Globus pallidus (tissue), 1 donor: Measurements from ENCODE around the gene NAXE.

Experiments used
- DNase-seq: peaks from one replicate; pipeline ENCODE4 v3.0.0-alpha.2; 2015; ENCODE audit warnings: low spot score

The NAXE gene

DNA sequence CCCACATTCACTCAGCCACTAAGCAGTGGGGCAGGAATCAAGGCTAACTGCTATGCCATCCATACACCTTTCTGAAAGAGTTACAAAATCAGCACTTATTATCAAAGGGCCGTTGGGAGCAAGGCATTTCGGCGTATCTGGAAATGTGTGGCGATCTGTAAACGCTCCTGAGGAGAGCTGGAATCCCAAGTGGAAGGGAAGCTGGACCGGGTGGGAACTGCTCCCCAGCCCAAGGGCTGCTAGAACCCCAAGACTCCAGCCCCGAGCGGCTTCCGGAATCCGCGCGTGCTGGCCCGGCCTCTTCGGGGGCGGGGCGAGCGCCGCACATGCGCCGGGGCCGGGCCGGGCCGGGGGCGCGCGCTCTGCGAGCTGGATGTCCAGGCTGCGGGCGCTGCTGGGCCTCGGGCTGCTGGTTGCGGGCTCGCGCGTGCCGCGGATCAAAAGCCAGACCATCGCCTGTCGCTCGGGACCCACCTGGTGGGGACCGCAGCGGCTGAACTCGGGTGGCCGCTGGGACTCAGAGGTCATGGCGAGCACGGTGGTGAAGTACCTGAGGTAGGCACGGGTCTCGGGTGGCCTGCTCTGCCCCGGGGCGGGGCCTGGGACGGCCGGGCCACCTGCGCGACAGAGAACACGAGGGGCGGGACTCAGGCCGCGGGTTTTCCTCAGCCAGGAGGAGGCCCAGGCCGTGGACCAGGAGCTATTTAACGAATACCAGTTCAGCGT lies at the start of gene NAXE:
Gene NAXE, plus strand, starts transcription at position 345 of the 726 bp plus-strand sequence. Its CDS starts 29 bp downstream, at position 374.
- peak; percentile 77 for DNase-seq

DNA sequence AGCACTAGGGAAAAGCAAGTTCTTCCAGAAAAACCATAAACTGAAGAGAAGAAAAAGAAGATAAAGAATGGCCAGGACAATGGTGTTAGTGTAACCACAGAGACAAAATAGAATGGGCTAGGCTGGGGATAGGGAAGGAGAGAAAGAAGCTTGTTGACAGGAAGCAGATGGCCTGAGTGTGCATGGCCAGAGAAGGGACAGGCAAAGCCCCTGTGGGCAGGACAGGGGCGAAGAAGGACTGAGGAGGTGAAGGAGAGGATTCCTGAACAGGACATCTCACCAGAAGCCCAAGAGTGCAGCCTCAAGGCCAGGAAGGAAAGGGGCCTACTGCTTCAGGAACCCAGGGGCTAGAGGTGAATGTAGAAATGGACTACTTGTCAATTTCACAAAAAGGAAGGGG lies 48.5 kb upstream of the NAXE start:
- DNase-seq = no peak

DNA sequence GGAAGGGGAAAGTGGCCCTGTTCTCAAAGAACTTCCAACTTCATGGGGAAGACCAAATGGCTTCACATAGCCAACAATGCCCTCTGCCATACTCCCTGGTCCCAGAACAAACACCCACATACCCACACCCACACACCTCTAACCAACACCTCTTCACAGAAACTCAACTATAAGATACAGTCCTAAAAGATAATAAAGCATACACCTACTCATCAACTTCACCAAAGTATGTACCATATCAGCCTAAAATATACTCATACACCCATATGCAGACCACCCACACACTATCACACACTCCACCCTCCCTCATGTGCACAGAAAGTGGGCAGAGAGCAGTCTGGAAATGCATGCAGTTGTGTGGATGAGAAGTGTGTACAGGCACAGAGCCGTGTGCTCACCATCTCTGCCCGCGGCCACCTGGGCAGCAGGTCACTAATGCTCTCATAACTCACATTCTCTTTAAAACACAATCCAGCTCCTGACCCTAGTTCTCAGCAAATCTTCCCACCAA lies 46.9 kb upstream of the NAXE start:
- no peak for DNase-seq

DNA sequence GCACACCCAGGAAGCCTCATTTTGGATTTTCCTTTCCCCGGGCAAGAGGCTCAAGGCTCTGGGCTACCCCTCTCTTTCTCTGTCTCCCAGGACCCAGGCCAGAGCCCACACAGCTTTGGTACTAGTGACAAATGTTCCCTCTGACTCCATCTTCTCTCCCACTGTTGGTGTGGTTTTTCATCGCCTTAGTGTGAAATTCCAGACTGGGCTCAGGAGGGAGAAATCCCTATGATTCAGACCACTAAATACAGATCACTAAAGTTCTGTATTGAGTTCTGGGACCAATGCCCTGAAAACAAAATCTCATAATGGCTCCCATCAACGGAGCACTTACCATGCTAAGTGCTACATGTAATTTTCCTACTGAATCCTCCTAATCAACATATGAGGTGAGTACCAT lies 45.3 kb upstream of the NAXE start:
- DNase-seq = no peak

DNA sequence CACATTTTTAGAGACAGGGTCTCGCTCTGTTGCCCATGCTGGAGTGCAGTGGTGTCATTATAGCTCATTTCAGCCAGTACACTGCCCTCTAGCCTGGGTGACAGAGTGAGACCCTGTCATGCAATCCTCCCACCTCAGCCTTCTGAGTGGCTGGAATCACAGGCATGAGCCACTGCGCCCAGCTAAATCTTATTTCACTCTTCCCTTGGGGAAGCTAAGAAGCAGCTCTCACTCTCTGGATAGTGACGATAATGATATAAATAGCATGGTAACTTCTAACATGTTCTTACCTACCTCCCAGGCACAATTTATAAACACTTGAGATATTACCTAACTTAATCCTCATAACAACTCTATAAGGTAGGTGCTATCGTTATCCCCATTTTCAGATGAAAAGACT lies 44.1 kb upstream of the NAXE start:
- DNase-seq = no peak

DNA sequence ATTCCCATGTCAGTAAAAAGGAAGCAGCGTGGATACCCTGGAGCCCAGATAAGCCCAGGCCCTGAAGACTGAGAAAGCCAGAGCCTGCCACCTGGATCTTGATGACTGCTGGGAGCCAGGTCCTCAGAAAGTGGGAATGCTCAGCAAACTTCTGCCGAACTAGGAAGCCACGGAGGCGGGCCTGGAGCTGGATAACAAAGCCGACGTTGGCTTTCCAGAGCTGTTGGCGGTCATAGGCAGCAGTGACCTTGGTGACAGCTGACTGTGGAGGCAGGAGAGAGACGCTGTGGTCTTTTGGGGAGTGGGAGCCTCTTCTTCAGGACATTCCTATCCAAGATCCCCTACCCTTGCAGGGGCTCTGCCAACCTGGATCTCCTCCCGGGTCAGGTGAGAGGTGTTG lies 43.6 kb upstream of the NAXE start:
- no peak for DNase-seq

DNA sequence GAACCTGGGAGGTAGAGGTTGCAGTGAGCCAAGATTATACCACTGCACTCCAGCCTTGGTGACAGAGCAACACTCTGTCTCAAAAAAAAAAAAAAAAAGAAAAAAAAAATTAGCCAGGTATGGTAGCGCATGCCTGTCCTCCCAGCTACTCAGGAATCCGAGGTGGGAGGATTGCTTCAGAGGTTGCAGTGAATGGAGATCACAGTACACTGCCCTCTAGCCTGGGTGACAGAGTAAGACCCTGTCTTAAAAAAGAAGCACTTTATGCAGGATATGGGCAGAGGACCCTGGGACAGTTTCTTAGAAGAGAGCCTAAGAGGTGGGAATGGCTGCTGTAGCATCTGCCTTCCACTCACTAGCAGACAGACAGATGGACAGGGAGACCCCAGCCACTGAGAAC lies 42.2 kb upstream of the NAXE start:
- no peak for DNase-seq

DNA sequence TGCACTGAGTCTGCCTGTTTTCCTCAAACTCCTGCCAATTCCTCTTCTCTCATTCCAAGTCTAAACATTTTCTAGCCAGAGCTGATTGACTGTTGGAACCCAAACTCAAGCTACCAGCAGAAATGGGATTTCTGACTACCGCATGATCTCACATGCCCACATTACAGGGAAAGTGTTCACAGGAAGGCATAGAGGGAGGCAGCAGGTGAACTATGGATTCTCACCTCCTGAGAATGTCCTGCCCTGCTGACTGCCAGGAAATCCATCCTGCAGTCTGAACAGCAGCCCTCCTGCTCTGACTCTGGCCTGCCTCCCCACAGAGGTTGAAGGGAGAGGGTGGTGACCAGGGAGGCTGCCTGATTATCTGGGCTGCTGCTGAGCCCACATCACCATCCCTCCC lies 41.7 kb upstream of the NAXE start:
- DNase-seq = no peak

DNA sequence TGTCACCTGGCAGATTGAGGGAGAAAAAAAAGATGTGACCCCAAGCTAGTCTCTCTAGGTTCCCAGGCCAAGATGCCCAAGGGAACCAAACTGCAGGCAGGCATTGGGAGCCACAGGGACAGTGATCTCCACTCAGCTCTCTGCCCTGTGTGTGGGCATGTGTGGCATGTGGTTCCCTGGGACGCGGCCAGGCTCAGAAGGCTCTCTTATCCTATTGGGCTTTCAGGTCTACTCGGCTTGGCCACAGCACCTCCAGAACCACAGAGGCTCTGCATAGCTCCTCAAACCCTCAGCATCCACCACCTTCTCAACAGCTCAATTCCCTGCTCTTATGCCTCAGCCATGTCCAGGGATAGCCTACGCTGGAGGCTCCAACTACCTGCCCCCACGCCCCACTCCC lies 41.2 kb upstream of the NAXE start:
- DNase-seq = no peak

DNA sequence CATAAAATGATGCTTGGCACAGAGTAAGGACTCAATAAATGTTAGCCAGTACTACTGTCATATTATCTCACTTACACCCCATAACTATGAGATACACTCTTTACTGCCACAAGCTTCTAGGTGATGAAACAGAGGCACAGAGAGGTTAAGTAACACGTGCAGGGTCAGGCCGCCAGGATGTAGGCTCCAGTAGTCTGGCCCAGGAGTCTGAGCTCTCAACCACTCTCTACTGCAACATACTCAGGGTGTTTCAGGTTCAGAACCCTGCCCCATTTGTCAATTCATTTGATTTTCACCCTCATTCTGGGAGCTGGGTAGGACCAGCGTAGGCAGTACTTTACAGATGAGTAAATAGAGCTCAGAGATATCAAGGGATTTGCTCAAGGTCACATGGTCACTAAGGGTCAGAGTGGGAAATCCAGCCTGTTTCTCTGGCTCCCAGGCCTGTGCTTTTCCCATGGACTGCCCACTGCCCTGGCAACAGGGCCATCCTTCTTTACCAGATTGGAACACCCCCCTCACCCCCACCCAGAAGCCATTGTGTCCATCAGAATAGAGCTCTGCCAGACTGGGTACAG lies 40.4 kb upstream of the NAXE start:
- no peak for DNase-seq

DNA sequence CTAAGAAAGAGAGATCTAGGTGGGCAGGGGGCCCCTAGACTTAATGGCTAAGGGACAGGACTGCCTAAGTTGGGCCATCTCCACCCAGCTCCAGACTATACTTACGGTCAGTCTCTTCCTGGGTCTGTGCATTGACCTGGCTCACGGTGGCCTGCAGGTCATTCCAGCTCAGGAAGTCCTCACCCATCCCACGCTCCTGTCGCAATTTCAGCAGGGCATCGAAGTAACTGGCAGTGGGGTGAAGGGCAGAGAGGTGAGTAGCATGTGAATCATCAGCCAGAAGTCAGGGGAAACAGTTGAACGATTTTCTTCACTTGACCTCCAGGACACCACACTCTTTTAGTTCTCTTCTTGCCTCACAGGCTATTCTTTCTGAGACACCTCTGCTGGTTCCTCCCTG lies 39.7 kb upstream of the NAXE start:
- no peak for DNase-seq

DNA sequence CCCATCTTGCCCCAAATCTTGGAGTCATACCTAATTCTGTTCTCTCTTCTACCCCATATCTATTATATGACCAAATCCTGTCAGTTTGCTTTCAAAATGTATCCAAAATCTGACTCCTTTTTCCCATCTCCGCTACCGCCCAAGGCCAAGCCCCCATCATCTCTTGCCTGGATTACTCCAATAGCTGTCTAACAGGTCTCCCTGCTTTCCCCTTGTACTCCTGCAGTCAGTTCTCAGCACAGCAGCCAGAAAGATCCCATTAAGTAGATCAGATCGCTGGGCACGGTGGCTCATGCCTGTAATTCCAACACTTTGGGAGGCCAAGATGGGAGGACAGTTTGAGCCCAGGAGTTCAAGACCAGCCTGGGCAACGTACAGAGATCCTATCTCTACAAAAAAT lies 39.1 kb upstream of the NAXE start:
- no peak for DNase-seq

DNA sequence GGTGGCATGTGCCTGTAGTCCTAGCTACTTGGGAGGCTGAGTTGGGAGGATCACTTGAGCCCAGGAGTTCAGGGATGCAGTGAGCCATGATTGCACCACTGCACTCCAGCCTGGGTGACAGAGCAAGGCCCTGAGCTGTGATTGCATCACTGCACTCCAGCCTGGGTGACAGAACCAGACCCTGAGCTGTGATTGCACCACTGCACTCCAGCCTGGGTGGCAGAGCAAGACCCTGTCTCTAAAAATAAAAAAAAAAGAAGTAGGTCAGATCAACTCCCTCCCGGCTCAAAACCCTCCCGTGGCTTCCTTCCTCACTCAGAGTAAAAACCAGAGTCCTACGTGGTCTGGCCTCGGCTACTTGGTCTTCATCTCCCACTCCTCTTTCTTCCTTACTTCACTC lies 38.6 kb upstream of the NAXE start:
- peak; percentile 40 for DNase-seq

DNA sequence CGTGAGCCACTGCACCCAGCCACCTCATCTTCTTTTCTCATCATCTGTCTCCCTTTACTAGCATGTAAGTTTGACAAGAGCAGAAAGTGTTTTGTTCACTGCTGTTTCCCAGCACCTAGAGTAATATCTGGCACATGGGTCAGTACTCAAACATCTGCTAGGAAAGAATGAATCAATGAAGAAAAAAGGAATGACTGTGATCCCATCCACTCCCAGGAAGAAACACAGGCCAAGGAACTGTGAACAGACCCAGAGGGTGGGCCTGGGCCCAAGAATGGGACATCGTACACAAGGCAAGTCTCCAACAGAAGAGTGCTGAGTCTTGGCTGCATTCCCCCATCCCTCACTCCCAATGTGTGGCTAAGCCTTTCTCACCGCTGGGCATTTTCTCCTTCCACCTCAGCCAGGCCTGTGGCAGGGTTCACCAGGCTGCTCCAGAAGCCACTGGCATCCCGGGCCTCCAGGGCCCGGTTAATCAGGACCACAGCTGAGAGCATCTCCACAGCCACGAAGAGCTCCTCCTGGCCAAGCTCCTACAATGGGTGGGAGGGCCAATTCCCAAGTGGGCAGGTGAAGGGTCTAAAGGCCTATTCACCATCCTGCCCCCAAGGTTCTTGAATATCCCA lies 37.6 kb upstream of the NAXE start:
- DNase-seq = no peak

DNA sequence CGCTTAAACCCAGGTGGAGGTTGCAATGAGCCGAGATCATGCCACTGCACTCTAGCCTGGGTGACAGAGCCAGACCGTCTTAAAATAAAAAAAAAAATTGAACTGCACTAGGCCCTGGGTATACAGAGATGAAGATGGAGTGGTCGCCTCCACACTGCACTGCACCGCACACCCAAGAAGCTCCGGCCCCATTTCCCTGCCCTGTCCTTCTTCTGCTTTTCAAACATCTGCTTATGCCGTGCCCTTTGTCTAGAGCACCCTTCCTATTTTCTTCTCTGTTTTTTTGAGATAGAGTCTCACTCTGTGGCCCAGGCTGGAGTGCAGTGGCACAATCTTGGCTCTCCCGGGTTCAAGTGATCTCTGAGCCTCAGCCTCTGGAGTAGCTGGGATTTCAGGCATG lies 36.6 kb upstream of the NAXE start:
- no peak for DNase-seq

DNA sequence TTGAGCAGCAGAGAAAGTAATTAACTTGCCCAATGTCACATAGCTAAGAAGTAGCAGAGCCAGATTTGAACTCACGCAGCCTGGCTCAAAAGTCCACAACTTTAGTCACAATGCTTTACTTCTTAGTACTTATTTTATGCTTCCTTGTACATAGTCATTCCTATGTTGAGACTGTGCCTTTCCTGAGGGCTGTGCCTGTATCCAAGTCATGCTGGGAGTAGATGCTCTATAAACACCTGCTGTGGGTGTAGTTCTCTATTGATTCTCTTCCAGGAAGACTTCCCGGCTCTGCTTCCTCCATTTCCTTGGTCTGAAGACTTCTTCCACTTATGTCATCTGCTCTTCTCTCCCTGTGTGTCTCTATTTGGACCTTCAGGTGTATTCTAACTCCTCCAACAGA lies 35.9 kb upstream of the NAXE start:
- no peak for DNase-seq

DNA sequence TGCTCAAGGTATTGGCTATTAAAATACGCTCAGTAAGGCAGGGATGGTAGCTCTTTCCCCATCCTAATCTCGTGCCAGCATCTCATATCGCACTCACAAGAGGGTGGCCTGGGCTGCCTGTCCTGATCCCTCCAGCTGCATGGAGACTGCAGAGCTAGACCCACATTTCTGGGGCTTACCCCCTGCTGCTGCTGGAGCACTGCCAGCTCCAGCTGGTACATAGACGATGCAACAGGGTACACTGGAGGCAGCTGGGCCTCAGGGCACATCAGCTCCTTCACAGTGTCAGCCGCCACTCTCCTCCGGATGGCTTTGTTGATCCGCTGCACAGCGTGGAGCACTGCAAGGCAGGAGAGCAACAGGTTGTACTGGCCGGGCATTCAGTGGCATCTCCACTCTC lies 35.2 kb upstream of the NAXE start:
- no peak for DNase-seq

DNA sequence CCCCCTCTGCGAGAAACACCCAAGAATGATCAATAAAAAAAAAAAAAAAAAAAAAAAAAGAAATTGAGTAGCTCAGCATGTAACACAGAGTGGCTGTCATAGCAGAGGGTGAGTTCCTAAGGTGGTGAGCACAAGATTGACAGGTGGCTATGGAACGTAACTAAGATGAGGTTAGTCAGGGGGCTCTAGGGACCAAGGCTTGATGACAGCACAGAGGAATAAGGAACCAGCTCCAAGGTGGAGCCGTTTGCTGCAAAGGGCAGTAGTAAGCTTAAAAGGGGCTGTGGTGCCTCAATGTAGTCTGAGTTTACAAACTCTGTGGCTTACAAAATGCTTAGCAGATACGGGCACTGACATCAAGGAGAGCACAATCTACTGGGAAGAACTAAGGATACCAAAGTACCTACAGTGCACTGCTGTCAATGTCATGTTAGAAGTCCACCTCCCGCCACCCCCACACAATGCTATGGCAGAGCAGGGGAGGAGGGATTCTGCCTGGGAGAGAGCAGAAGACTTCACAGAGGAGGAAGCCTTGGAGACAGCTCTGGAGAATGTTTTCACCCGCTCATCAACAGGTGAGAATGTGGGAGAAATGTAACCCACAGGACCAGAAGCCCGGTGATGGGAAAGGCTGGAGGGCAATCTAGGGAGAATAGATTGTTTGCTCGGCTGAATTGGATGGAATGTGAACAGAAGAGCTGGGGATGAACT lies 32.3 kb upstream of the NAXE start:
- DNase-seq = no peak

DNA sequence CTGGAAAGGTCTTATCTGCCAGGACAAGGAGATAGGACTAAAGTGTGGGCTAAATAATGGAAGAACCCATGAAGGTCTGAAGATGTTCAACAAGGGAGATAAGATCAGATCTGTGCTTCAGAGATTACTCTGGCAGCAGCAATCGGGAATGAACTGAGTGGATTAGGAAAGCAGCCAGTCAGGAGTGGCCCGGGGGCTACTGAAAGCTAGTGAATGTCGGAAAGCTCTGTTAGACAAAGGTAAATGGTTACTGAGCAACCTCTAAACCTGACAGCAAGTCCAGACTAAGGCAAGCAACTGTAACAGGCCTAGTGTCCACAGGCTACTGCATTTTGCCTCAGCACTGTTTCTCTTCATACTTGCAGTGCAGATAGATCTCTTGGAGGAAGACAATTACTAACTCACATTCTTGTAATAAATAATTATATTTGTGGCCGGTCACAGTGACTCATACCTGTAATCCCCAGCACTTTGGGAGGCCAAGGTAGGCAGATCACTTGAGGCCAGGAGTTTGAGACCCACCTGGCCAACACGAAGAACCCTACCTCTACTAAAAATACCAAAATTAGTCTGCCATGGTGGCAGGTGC lies 31.7 kb upstream of the NAXE start:
- DNase-seq = no peak

DNA sequence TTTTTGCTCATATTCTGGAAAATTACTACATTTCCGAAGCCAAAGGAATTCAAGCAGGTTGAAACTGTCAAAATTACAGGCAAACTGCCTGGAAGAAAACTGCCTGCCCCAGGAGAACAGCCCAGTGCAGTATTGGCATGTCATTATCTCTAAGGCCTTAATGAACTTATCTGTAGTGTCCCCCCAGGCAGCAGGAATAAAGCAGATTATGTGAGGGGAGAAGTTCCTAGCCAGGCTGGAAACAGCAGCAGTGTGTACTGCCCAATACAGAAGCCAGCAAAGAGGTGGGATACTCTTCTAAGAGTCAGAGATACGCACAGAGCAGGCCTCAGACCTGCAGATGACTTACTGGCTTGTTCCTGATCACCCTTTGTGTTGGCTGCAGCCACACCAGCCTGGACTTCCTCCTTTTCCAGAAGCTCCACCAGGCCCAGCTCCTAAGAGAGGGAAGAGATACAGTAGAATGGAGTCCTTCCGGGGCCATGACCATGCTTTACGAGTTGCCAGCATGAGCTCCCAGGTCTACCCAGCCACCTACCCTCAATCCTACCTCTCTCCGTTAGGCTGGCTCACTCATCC lies 30.9 kb upstream of the NAXE start:
- DNase-seq = no peak

DNA sequence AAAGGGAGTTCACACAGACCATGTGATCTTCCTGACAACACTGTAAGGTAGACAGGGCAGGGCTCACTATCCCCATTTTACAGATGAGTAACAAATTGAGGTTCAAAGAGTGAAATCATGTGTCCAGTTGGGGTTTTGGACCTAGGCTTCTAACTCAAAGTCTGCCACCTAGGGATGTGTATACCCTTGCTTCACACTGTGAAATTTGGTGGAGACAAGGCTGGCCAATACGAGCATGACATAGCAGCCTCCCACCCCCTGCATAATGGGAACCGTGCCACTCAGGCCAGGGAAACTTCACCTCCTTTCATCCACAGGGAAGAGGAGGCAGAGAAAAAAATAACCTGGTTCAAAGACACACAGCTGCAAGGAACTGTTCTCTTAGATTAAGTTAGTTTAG lies 26.1 kb upstream of the NAXE start:
- no peak for DNase-seq

DNA sequence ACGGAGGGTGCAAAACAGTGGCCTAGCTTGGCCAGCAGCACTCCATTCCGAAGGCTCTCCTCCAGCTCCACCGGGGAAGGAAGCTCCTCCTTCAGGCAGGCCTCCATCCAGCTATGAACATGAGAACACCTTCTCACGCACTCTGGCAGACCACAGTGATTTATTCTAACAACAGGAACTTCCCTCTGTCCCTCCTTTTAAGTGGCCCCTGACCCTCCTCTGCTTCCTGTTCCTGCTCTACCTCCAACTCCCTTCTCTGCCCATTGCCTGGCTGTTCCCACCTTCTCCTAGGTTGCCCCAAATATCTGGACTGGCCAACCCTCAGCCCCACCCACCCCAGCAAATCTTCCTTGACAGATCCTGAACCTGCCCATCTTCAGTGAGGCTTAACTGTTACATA lies 25.1 kb upstream of the NAXE start:
- DNase-seq = no peak
